ENCODE data around the gene U2AF1L4. TPM values are rescaled to one million over a fixed set of nuclear protein-coding genes. Genes with fewer than 3 reads are reported as not detected.

U2AF1L4 gene
- total RNA-seq, 2 experiments from 2014 or later: 16.1 to 35.2 TPM

GRCh38 chr19:35789978-35790944 is 45.0 kb upstream of the U2AF1L4 start:
- no peak overlapping the region for H3K4me2 ChIP-seq (ENCODE audit: low read length)
- H3K4me3 ChIP-seq (ENCODE audit: low read depth, low read length, poor library complexity, severe bottlenecking): no peak overlapping the region
- intact Hi-C loops (cut with micrococcal nuclease; ENCODE audit: unreplicated experiment): no loop called here
- no peaks in the 10 kb centered on the region for H4K20me1 ChIP-seq (ENCODE audit: insufficient read depth, low read length)
- no TSS peak for BruUV-seq (replicated peaks)
- no peaks in the 10 kb centered on the region for H3K4me1 ChIP-seq (ENCODE audit: insufficient read depth, low read length, poor library complexity, severe bottlenecking)
- ChIA-PET POLR2A (interaction anchor here (0.6 to 1.0 kb wide), 2 partner anchors 46 to 83 kb away, joined by 3 to 4 read pairs; no protein-coding TSS in a partner anchor), CTCF (ENCODE audit: unreplicated experiment) (no interaction called here)
- H2AFZ ChIP-seq (ENCODE audit: low read length): no peak overlapping the region
- no peak overlapping the region for H3K27ac ChIP-seq (ENCODE audit: low read depth, low read length, poor library complexity, severe bottlenecking)
- no peaks in the 10 kb centered on the region for H3K9me3 ChIP-seq (ENCODE audit: low read length)
- no peak for DNase-seq (ENCODE audit: low spot score)
- H3K9me2 ChIP-seq (ENCODE audit: insufficient read depth, low read length): no peaks in the 10 kb centered on the region
- TF ChIP-seq EZH2phosphoT487 (IDR thresholded peaks at IDR 0.05; ENCODE audit: borderline replicate concordance, low read depth, low read length) (no peak), CTCF (conservative IDR thresholded peaks at IDR 0.05; ENCODE audit: low read length) (no peak)
- H3K79me2 ChIP-seq (ENCODE audit: insufficient read depth, low read depth, low read length): no peaks in the 10 kb centered on the region
- no peaks in the 10 kb centered on the region for H3K36me3 ChIP-seq (ENCODE audit: insufficient read depth, low read length)

GRCh38 chr19:35789195-35789977 is 44.2 kb upstream of the U2AF1L4 start:
- no peak overlapping the region for H3K4me2 ChIP-seq (ENCODE audit: low read length)
- H3K79me2 ChIP-seq (ENCODE audit: insufficient read depth, low read depth, low read length): no peaks in the 10 kb centered on the region
- ChIA-PET POLR2A (interaction anchor here (0.6 to 1.0 kb wide), 2 partner anchors 9 to 45 kb away, joined by 3 read pairs; no protein-coding TSS in a partner anchor), CTCF (ENCODE audit: unreplicated experiment) (no interaction called here)
- intact Hi-C loops (cut with micrococcal nuclease; ENCODE audit: unreplicated experiment): no loop called here
- H3K36me3 ChIP-seq (ENCODE audit: insufficient read depth, low read length): no peaks in the 10 kb centered on the region
- H2AFZ ChIP-seq (ENCODE audit: low read length): no peak overlapping the region
- no peak for DNase-seq (ENCODE audit: low spot score)
- H3K4me1 ChIP-seq (ENCODE audit: insufficient read depth, low read length, poor library complexity, severe bottlenecking): no peaks in the 10 kb centered on the region
- H3K9me3 ChIP-seq (ENCODE audit: low read length): no peaks in the 10 kb centered on the region
- no peaks in the 10 kb centered on the region for H3K9me2 ChIP-seq (ENCODE audit: insufficient read depth, low read length)
- TF ChIP-seq EZH2phosphoT487 (IDR thresholded peaks at IDR 0.05; ENCODE audit: borderline replicate concordance, low read depth, low read length) (no peak), CTCF (conservative IDR thresholded peaks at IDR 0.05; ENCODE audit: low read length) (no peak)
- H3K4me3 ChIP-seq (ENCODE audit: low read depth, low read length, poor library complexity, severe bottlenecking): no peak overlapping the region
- no TSS peak for BruUV-seq (replicated peaks)
- no peak overlapping the region for H3K27ac ChIP-seq (ENCODE audit: low read depth, low read length, poor library complexity, severe bottlenecking)
- H4K20me1 ChIP-seq (ENCODE audit: insufficient read depth, low read length): no peaks in the 10 kb centered on the region

Measured in OCI-LY7 (cell line).